Hepatocyte (in vitro differentiated cells): ENCODE measurements around the gene DHX15. TPM values are rescaled to one million over a fixed set of nuclear protein-coding genes. Genes with fewer than 3 reads are reported as not detected.

Source experiments
- DNase-seq: peaks from one replicate; pipeline ENCODE4 v3.0.0-alpha.2; 2016; ENCODE audit warnings: low spot score
- H2AFZ ChIP-seq: fragments of 200-600 bp; sonication (generic); 2 replicates; pipeline ENCODE4 v1.6.0; 2016; ENCODE audit warnings: antibody characterized with exemption, mild to moderate bottlenecking
- H3K27ac ChIP-seq: fragments of 200-600 bp; sonication (generic); 2 replicates; pipeline ENCODE4 v1.5.1; 2016; ENCODE audit warnings: mild to moderate bottlenecking
- H3K27me3 ChIP-seq: fragments of 200-600 bp; sonication (generic); 2 replicates; pipeline ENCODE4 v1.6.1; 2016
- H3K36me3 ChIP-seq: fragments of 200-600 bp; sonication (generic); replicated peaks from 2 replicates; pipeline ENCODE4 v1.5.1; 2016; ENCODE audit warnings: low read depth; ENCODE audit not compliant: insufficient read depth
- H3K4me1 ChIP-seq: fragments of 200-600 bp; sonication (generic); 2 replicates; pipeline ENCODE4 v1.5.1; 2016; ENCODE audit warnings: mild to moderate bottlenecking, moderate library complexity; ENCODE audit not compliant: insufficient read depth
- H3K4me2 ChIP-seq: fragments of 200-600 bp; sonication (generic); 2 replicates; pipeline ENCODE4 v1.6.0; 2016
- H3K4me3 ChIP-seq: fragments of 200-600 bp; sonication (generic); 2 replicates; pipeline ENCODE4 v1.5.1; 2016; ENCODE audit warnings: mild to moderate bottlenecking
- H3K79me2 ChIP-seq: fragments of 200-600 bp; sonication (generic); 2 replicates; pipeline ENCODE4 v1.6.0; 2017; ENCODE audit warnings: mild to moderate bottlenecking
- H3K9me2 ChIP-seq: fragments of 200-600 bp; sonication (generic); replicated peaks from 2 replicates; pipeline ENCODE4 v1.6.0; 2017; ENCODE audit warnings: mild to moderate bottlenecking; ENCODE audit not compliant: insufficient read depth
- H3K9me3 ChIP-seq: fragments of 200-600 bp; sonication (generic); 2 replicates; pipeline ENCODE4 v1.5.1; 2016; ENCODE audit warnings: low read depth, mild to moderate bottlenecking
- H4K20me1 ChIP-seq: fragments of 200-600 bp; sonication (generic); 2 replicates; pipeline ENCODE4 v1.6.0; 2016; ENCODE audit warnings: mild to moderate bottlenecking; ENCODE audit not compliant: insufficient read depth, poor library complexity, severe bottlenecking
- EZH2 ChIP-seq: fragments of 200-600 bp; sonication (generic); IDR thresholded peaks from 2 replicates; pipeline ENCODE4 v1.6.1; 2016; ENCODE audit warnings: antibody characterized with exemption, mild to moderate bottlenecking, borderline replicate concordance
- EZH2phosphoT487 ChIP-seq: fragments of 200-600 bp; sonication (generic); IDR thresholded peaks from one replicate; pipeline ENCODE4 v1.6.1; 2018; ENCODE audit warnings: antibody characterized with exemption, mild to moderate bottlenecking, low read depth, moderate library complexity; ENCODE audit not compliant: unreplicated experiment, severe bottlenecking
- WGBS: methylation state at CpG from one replicate; pipeline ENCODE4 v1.1.6; 2016; ENCODE audit warnings: low lambda C conversion rate; ENCODE audit errors: missing lambda C conversion rate; 5-methylcytosine and 5-hydroxymethylcytosine counted together
- polyA plus RNA-seq: library from polyadenylated mRNA; unstranded; fragments of >200 nt; fragmentation: Nextera tagmentation; extraction: Ambion mirVana; gene quantifications from 2 replicates; pipeline ENCODE4 v1.2.1, GENCODE V29; 2016
- total RNA-seq: library from RNA; depleted of rRNA; stranded (reverse); fragments of >200 nt; gene quantifications from 2 replicates; pipeline ENCODE4 v1.2.3, GENCODE V29; 2014
- TF ChIP-seq, protein P1 (sequence below): fragments of 200-600 bp; sonication (generic); IDR thresholded peaks from 2 replicates; pipeline ENCODE4 v1.5.1; 2016; ENCODE audit warnings: antibody characterized with exemption, mild to moderate bottlenecking; ENCODE audit not compliant: poor library complexity

The DHX15 gene
- total and polyA plus RNA-seq, 2 experiments from 2014 or later, result 88.4 to 188 TPM

DNA sequence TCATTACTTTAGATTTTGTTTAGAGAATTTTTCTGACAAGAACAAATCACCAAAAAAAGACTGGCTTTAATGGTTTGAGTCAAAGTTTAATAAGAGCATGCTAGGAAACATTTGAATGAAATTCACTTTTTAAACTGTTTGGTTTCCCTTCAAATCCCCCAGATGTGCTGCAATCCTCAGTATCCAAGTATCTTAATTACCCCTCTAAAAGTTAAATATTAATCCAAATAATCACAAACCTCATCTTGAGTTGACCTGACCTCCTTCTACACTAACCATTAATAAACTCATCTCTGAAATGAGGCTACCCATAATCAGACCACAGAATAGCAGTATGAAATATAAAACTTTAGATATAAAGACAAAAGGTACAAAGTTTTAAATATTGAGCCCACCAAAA lies 10.1 kb downstream of the DHX15 start:
- peak overlapping the region; percentile 23 for H3K4me2 ChIP-seq
- peaks cover 98% of the 10 kb centered on the region for H3K79me2 ChIP-seq
- H3K9me3 ChIP-seq, result no peaks in the 10 kb centered on the region
- peaks cover 19% of the 10 kb centered on the region for H3K4me1 ChIP-seq
- peaks cover 14% of the 10 kb centered on the region for H3K36me3 ChIP-seq
- no peak overlapping the region for H3K4me3 ChIP-seq
- H2AFZ ChIP-seq, result no peak overlapping the region
- H3K9me2 ChIP-seq, result no peaks in the 10 kb centered on the region
- DNase-seq, result no peak
- TF ChIP-seq EZH2, result no peak
- TF ChIP-seq, protein P1, sequence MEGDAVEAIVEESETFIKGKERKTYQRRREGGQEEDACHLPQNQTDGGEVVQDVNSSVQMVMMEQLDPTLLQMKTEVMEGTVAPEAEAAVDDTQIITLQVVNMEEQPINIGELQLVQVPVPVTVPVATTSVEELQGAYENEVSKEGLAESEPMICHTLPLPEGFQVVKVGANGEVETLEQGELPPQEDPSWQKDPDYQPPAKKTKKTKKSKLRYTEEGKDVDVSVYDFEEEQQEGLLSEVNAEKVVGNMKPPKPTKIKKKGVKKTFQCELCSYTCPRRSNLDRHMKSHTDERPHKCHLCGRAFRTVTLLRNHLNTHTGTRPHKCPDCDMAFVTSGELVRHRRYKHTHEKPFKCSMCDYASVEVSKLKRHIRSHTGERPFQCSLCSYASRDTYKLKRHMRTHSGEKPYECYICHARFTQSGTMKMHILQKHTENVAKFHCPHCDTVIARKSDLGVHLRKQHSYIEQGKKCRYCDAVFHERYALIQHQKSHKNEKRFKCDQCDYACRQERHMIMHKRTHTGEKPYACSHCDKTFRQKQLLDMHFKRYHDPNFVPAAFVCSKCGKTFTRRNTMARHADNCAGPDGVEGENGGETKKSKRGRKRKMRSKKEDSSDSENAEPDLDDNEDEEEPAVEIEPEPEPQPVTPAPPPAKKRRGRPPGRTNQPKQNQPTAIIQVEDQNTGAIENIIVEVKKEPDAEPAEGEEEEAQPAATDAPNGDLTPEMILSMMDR, result no peak
- no peak for TF ChIP-seq EZH2phosphoT487
- H3K27me3 ChIP-seq, result no peaks in the 10 kb centered on the region
- peaks cover 98% of the 10 kb centered on the region for H4K20me1 ChIP-seq
- no peak overlapping the region for H3K27ac ChIP-seq

DNA sequence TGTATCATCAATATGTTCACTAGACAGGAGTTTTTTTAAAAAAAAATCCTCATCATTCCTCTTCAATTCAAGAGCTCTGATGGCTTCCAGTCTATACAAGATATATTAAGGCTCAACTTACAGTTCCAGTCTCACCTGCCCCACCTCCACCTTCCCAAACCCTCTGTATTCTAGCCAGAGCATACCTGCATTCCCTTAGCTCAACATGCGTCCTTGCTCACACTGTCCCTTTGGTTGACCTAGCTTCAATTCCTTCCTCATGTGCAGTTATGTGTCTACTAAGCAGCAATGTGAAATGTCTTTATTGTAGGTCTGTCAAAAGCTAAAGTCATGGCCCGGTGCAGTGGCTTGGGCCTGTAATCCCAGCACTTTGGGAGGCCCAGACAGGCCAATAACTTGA lies 10.8 kb downstream of the DHX15 start:
- no peaks in the 10 kb centered on the region for H3K9me3 ChIP-seq
- H3K9me2 ChIP-seq, result no peaks in the 10 kb centered on the region
- H3K4me2 ChIP-seq, result peak overlapping the region; percentile 8
- 35% methylated on average over 2 of the region's 2 CpGs for WGBS
- no peak for DNase-seq
- H3K4me1 ChIP-seq, result peaks cover 12% of the 10 kb centered on the region
- peaks cover 98% of the 10 kb centered on the region for H4K20me1 ChIP-seq
- H3K4me3 ChIP-seq, result no peak overlapping the region
- H3K36me3 ChIP-seq, result peaks cover 14% of the 10 kb centered on the region
- H3K79me2 ChIP-seq, result peaks cover 98% of the 10 kb centered on the region
- no peak overlapping the region for H3K27ac ChIP-seq
- TF ChIP-seq EZH2phosphoT487, result no peak
- TF ChIP-seq, protein P1, result no peak
- TF ChIP-seq EZH2, result no peak
- no peak overlapping the region for H2AFZ ChIP-seq
- no peaks in the 10 kb centered on the region for H3K27me3 ChIP-seq

DNA sequence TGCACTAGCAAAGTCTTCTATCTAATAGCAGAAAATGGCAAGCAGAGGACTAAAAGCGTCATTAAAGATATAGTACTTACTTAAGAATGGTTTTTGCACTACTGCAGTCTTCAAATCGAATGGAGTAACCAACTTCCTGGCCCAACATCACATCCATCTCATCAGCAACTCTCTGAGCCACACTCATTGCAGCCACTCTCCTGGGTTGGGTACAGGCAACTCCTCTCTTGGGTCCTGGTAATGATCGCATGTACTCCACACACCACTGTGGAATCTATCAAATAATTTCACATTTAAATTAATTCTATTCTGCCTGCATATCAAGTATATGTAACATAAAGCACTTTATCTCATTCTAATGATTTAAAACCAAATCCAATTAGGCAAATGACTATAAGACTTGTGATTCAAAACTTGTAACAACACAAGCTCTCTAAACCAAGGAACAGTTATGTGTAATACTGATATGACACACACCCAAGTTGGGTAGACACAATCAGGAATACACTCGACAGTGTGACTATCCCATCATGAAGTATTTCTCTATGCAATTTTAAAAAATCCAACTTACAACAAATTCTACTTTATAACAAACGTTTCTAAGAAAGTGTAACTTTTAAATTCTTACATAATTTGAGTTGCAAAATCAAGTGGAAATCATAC lies 13.6 kb downstream of the DHX15 start:
- DNase-seq, result no peak
- Histone ChIP-seq H3K9me2 (no peaks in the 10 kb centered on the region), H3K27me3 (no peaks in the 10 kb centered on the region), H3K79me2 (peaks cover 98% of the 10 kb centered on the region), H3K9me3 (no peaks in the 10 kb centered on the region), H4K20me1 (peaks cover 95% of the 10 kb centered on the region), H3K36me3 (peaks cover 5% of the 10 kb centered on the region), H3K4me3 (no peak overlapping the region), H3K27ac (no peak overlapping the region), H3K4me1 (peaks cover 12% of the 10 kb centered on the region), H3K4me2 (no peak overlapping the region), H2AFZ (no peak overlapping the region)
- TF ChIP-seq EZH2 (no peak), EZH2phosphoT487 (no peak)
- TF ChIP-seq, protein P1, result no peak
- 95% methylated on average over 5 of the region's 5 CpGs for WGBS
